Prostate gland (tissue), 2 donors: ENCODE results near the gene ABCC4. TPM values are rescaled to one million over a fixed set of nuclear protein-coding genes. Genes with fewer than 3 reads are reported as not detected.

Experiments
- DNase-seq: peaks from one replicate; pipeline ENCODE4 v3.0.0-alpha.2; 2019; ENCODE audit warnings: low spot score
- H3K27ac ChIP-seq, 2 donors: fragments of 200-600 bp; sonication (generic); 2 replicates each; pipeline ENCODE4 v1.5.1; 2017 to 2019
- H3K27me3 ChIP-seq: fragments of 200-600 bp; sonication (generic); replicated peaks from 2 replicates; pipeline ENCODE4 v1.5.1; 2019; ENCODE audit not compliant: insufficient read depth
- H3K36me3 ChIP-seq, 2 donors: fragments of 200-600 bp; sonication (generic); 1 replicate in 1 of 2; 2 replicates in 1 of 2; pipeline versions ENCODE4 v1.5.1 to v1.8.1; 2017 to 2019
- H3K4me1 ChIP-seq: fragments of 200-600 bp; sonication (generic); replicated peaks from 2 replicates; pipeline ENCODE4 v1.5.1; 2019
- H3K4me3 ChIP-seq, 2 donors: fragments of 200-600 bp; sonication (generic); 2 replicates each; pipeline ENCODE4 v1.5.1; 2017 to 2019
- H3K9me3 ChIP-seq: fragments of 200-600 bp; sonication (generic); 2 replicates; pipeline ENCODE4 v1.5.1; 2017
- POLR2A ChIP-seq: fragments of 450-650 bp; IDR thresholded peaks from one replicate; pipeline ENCODE4 v1.6.1; 2016; ENCODE audit warnings: antibody characterized with exemption, mild to moderate bottlenecking
- POLR2AphosphoS5 ChIP-seq: sonication (generic); formaldehyde crosslinking; IDR thresholded peaks from one replicate; pipeline ENCODE4 v1.6.1; 2017; ENCODE audit warnings: antibody characterized with exemption
- WGBS: methylation state at CpG from one replicate; pipeline ENCODE4 v1.1.5; 2018; 5-methylcytosine and 5-hydroxymethylcytosine counted together
- intact Hi-C: fragments of 100-400 bp; cut with DNase I; formaldehyde crosslinking; loops from one replicate; pipeline ENCODE4 v1.14.2; 2022
- total RNA-seq, 2 donors: library from RNA; depleted of rRNA; stranded (reverse); fragments of >200 nt; gene quantifications; one replicate each; pipeline ENCODE4 v1.1.0, GENCODE V29; 2016
- TF ChIP-seq, protein P1 (sequence below), 4 experiments: fragments of 200-600 bp in 2 of 4; fragments of 450-650 bp in 2 of 4; sonication (generic) in 2 of 4; IDR thresholded peaks; 1 replicate in 3 of 4; 2 replicates in 1 of 4; pipeline ENCODE4 v1.5.1; 2016 to 2019; ENCODE audit warnings: antibody characterized with exemption in 4 of 4, mild to moderate bottlenecking in 2 of 4, moderate library complexity in 2 of 4

ABCC4 gene
- total RNA-seq, 2 donors from 2014 or later = 33.3 to 48.4 TPM

DNA sequence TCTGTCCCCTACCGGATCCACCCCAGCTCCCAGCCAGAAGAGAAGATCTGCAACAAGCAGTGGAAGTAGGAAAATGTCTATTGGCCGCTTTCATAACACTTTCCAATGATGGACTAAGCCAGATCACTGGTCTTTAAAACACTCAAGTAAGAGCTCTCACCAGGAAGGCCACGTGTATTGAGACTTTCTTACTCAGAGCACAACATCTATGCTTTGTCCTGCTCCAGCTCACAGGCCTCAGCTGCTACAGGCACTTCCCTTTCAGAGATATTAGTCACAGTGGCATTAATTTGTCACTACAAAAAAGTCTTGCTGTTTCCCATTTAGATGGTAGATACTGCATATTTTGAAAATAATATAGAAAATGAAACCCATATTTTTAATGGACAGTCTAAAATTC, 164.2 kb downstream of the ABCC4 start:
- Histone ChIP-seq H3K27me3 (no peaks in the 10 kb centered on the region), H3K4me3 (no peak overlapping the region), H3K27ac (no peak overlapping the region), H3K36me3 (no peaks in the 10 kb centered on the region), H3K9me3 (no peaks in the 10 kb centered on the region), H3K4me1 (peaks cover 6% of the 10 kb centered on the region)
- intact Hi-C loops = no loop called here
- 82% methylated on average over 3 of the region's 3 CpGs for WGBS
- DNase-seq = no peak
- no peak for TF ChIP-seq POLR2AphosphoS5
- TF ChIP-seq, protein P1, sequence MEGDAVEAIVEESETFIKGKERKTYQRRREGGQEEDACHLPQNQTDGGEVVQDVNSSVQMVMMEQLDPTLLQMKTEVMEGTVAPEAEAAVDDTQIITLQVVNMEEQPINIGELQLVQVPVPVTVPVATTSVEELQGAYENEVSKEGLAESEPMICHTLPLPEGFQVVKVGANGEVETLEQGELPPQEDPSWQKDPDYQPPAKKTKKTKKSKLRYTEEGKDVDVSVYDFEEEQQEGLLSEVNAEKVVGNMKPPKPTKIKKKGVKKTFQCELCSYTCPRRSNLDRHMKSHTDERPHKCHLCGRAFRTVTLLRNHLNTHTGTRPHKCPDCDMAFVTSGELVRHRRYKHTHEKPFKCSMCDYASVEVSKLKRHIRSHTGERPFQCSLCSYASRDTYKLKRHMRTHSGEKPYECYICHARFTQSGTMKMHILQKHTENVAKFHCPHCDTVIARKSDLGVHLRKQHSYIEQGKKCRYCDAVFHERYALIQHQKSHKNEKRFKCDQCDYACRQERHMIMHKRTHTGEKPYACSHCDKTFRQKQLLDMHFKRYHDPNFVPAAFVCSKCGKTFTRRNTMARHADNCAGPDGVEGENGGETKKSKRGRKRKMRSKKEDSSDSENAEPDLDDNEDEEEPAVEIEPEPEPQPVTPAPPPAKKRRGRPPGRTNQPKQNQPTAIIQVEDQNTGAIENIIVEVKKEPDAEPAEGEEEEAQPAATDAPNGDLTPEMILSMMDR (IDR thresholded peaks at IDR 0.05) = no peak
- TF ChIP-seq POLR2A = no peak

DNA sequence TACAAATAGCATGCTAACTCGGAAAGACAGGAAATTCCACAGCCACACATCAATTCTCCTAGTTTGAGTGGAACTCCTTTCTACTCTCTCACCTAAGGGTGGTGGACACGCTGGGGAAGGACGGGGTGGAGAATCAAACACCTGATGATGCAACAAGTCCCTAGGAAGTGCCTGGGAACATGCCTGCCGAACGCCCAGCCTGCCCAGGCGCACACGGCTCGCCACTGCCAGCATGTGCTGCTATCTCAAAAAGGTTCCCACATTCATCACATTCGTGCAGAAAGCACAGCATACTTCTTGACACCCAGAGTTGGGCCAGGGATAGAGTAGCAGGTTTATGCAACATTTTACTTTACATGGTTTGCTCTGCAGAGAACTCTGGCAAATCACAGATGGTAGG, 164.6 kb downstream of the ABCC4 start:
- Histone ChIP-seq H3K4me1 (peaks cover 9% of the 10 kb centered on the region), H3K4me3 (no peak overlapping the region), H3K27me3 (no peaks in the 10 kb centered on the region), H3K9me3 (no peaks in the 10 kb centered on the region), H3K27ac (no peak overlapping the region), H3K36me3 (no peaks in the 10 kb centered on the region)
- intact Hi-C loops = no loop called here
- 92% methylated on average over 9 of the region's 9 CpGs for WGBS
- TF ChIP-seq POLR2A = no peak
- TF ChIP-seq, protein P1 (IDR thresholded peaks at IDR 0.05) = no peak
- no peak for TF ChIP-seq POLR2AphosphoS5
- DNase-seq = no peak

DNA sequence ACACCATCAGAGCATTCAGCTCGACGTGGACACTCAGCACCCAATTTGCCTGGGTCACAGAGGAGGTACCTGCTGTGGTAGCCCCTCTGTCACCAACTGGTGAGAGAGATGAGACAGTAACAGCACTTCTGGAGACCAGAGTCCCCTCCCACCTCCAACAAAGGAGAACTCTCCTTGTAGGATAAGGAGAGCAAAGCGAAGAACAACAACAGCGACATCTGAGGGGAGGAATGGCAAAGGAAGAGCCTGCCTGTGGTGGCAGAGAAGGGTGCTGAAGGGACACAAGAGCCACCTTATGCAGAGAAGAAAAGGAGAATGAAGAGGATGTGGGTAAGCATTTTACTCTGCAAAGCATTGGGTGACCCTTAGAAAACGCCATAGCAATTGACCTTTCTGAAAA, 167.8 kb downstream of the ABCC4 start:
- Histone ChIP-seq H3K27ac (no peak overlapping the region), H3K9me3 (no peaks in the 10 kb centered on the region), H3K36me3 (no peaks in the 10 kb centered on the region), H3K27me3 (no peaks in the 10 kb centered on the region), H3K4me3 (no peak overlapping the region), H3K4me1 (peaks cover 14% of the 10 kb centered on the region)
- no peak for DNase-seq
- no peak for TF ChIP-seq POLR2A
- TF ChIP-seq, protein P1 (IDR thresholded peaks at IDR 0.05) = no peak
- no peak for TF ChIP-seq POLR2AphosphoS5
- 97% methylated on average over 5 of the region's 5 CpGs for WGBS
- intact Hi-C loops = no loop called here

DNA sequence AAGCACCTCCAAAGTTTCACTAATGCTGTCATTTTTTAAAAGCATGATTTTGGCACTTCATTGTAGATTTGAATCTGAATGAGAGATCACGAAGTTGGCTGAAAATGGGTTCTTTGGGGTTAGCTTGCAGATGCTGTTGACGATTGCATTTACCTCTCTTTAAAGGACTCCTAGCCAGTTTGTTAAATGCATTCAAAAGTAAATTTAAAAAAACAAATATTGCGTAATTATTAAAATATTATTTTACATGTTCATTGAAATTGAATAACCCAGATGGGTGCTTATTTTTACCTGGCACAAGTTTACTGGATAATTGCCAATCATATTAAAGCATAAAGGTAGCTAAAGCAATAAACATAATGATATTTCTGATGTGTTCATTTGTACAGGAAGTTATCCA, 172.2 kb downstream of the ABCC4 start:
- intact Hi-C loops = no loop called here
- peaks cover 10% of the 10 kb centered on the region for H3K4me1 ChIP-seq
- no peaks in the 10 kb centered on the region for H3K9me3 ChIP-seq
- TF ChIP-seq, protein P1 (IDR thresholded peaks at IDR 0.05) = no peak
- TF ChIP-seq POLR2A = no peak
- H3K27ac ChIP-seq = peak overlapping the region; percentile 3 to 34
- H3K36me3 ChIP-seq = no peaks in the 10 kb centered on the region
- no peak for DNase-seq
- 84% methylated on average over 3 of the region's 3 CpGs for WGBS
- H3K4me3 ChIP-seq = no peak overlapping the region
- H3K27me3 ChIP-seq = no peaks in the 10 kb centered on the region

DNA sequence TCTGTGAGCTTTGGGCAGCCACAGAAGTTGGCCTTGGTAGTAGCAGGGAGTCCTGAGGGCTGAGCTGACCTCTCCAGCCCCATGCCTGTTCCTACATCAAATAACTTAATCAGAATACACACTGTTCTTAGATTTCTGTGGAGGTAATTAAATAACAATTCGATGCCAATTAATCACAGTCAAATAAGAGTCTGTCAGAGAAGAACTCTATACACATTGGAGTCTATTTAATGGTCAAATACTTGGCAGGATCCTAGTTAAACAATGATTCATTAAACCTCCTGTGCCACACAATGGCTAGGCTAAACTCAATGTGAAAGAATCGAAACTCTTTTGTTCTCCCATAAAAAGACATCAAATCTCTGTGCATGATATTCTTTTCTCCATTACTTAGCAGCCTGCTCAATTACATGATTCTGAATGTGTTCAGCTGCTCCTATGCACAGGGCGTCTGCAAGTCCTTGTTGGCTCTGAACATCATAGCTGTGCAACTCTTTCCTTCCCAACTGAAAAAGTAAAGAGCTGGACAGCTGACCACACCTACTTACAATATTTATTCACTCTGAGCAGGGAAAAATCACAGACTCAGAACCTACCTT, 173.1 kb downstream of the ABCC4 start:
- Histone ChIP-seq H3K27me3 (no peaks in the 10 kb centered on the region), H3K36me3 (no peaks in the 10 kb centered on the region), H3K4me3 (no peak overlapping the region), H3K4me1 (peaks cover 10% of the 10 kb centered on the region), H3K9me3 (no peaks in the 10 kb centered on the region), H3K27ac (peak overlapping the region; percentile 3 to 34)
- TF ChIP-seq, protein P1 (IDR thresholded peaks at IDR 0.05) = no peak
- TF ChIP-seq POLR2A = no peak
- TF ChIP-seq POLR2AphosphoS5 = peak; percentile 61
- DNase-seq = no peak
- intact Hi-C loops = no loop called here
- WGBS = 18% methylated on average over 3 of the region's 3 CpGs
